IMR-90 (cell line): ENCODE results near the gene SMARCD1. TPM values are rescaled to one million over a fixed set of nuclear protein-coding genes. Genes with fewer than 3 reads are reported as not detected.

Experiments
- ATAC-seq: fragments of 200-7000 bp; cut with Tn5 transposase; 2 replicates; pipeline ENCODE4 v1.9.1; 2020; ENCODE audit warnings: low read depth, mild to moderate bottlenecking, moderate library complexity
- BruUV-seq: library from RNA; stranded (reverse); fragments of 400-500 nt; replicated peaks from 2 replicates; lab custom pipeline; 2021; lab: Mats Ljungman, UMichigan
- CTCF ChIA-PET: fragments of 300-600 bp; formaldehyde crosslinking; extraction: SDS; loops from one replicate; lab custom pipeline; 2021; ENCODE audit warnings: antibody characterized with exemption; lab: Yijun Ruan, JAX
- POLR2A ChIA-PET: fragments of 300-600 bp; sonication (Branson Sonifier 250); formaldehyde crosslinking; loops from one replicate; lab custom pipeline; 2022; ENCODE audit warnings: antibody characterized with exemption; ENCODE audit not compliant: unreplicated experiment; lab: Charles Lee
- DNase-seq: peaks from one replicate; pipeline ENCODE4 v3.0.0; 2013
- H2AFZ ChIP-seq: replicated peaks from 2 replicates; pipeline ENCODE3; 2013; ENCODE audit warnings: low read length, mild to moderate bottlenecking; ENCODE audit not compliant: poor library complexity
- H2AK5ac ChIP-seq: 2 replicates; pipeline ENCODE4 v1.6.1; 2013; ENCODE audit warnings: low read depth, low read length, inconsistent platforms
- H2AK9ac ChIP-seq: replicated peaks from 2 replicates; pipeline ENCODE3; 2013; ENCODE audit warnings: mild to moderate bottlenecking, low read depth, low read length, moderate library complexity; ENCODE audit not compliant: poor library complexity
- H2BK120ac ChIP-seq: 2 replicates; pipeline ENCODE4 v1.6.1; 2013; ENCODE audit warnings: low read depth, low read length, inconsistent platforms
- H2BK15ac ChIP-seq: 3 replicates; pipeline ENCODE4 v1.6.1; 2013; ENCODE audit warnings: low read depth, low read length, inconsistent platforms
- H2BK20ac ChIP-seq: 2 replicates; pipeline ENCODE4 v1.6.1; 2013; ENCODE audit warnings: low read depth, mild to moderate bottlenecking, inconsistent platforms, low read length, moderate library complexity
- H2BK5ac ChIP-seq: 2 replicates; pipeline ENCODE4 v1.6.1; 2013; ENCODE audit warnings: mild to moderate bottlenecking, low read depth, low read length, inconsistent platforms; ENCODE audit not compliant: poor library complexity, severe bottlenecking
- H3K14ac ChIP-seq: replicated peaks from 2 replicates; pipeline ENCODE4 v1.6.1; 2013; ENCODE audit warnings: low read depth, low read length, inconsistent platforms
- H3K18ac ChIP-seq: 2 replicates; pipeline ENCODE4 v1.6.1; 2013; ENCODE audit warnings: low read depth, low read length, control low read depth
- H3K23ac ChIP-seq: 2 replicates; pipeline ENCODE4 v1.6.1; 2013; ENCODE audit warnings: low read depth, low read length, inconsistent platforms
- H3K27ac ChIP-seq: 2 replicates; pipeline ENCODE4 v1.5.1; 2013; ENCODE audit warnings: mild to moderate bottlenecking, control low read depth, low read length; ENCODE audit not compliant: insufficient read depth
- H3K27me3 ChIP-seq: 2 replicates; pipeline ENCODE4 v1.6.1; 2013; ENCODE audit warnings: low read length; ENCODE audit not compliant: control insufficient read depth, insufficient read depth
- H3K36me3 ChIP-seq: 2 replicates; pipeline ENCODE4 v1.6.1; 2013; ENCODE audit warnings: low read length, mixed read lengths; ENCODE audit not compliant: control insufficient read depth, insufficient read depth
- H3K4ac ChIP-seq: 2 replicates; pipeline ENCODE4 v1.6.1; 2013; ENCODE audit warnings: low read depth, low read length, inconsistent platforms
- H3K4me1 ChIP-seq: 2 replicates; pipeline ENCODE4 v1.6.1; 2013; ENCODE audit warnings: low read length, mixed read lengths; ENCODE audit not compliant: control insufficient read depth, insufficient read depth
- H3K4me2 ChIP-seq: 2 replicates; pipeline ENCODE4 v1.6.1; 2013; ENCODE audit warnings: low read depth, mild to moderate bottlenecking, control low read depth, low read length, moderate library complexity
- H3K4me3 ChIP-seq: 2 replicates; pipeline ENCODE4 v1.5.1; 2013; ENCODE audit warnings: low read depth, mild to moderate bottlenecking, control low read depth, low read length, moderate library complexity; ENCODE audit not compliant: insufficient read depth
- H3K56ac ChIP-seq: 2 replicates; pipeline ENCODE4 v1.6.1; 2013; ENCODE audit warnings: low read length, inconsistent platforms; ENCODE audit not compliant: insufficient read depth; ENCODE audit errors: extremely low read depth
- H3K79me1 ChIP-seq, 2 experiments: 2 replicates each; pipeline ENCODE4 v1.6.1; 2013; ENCODE audit warnings: low read length in 2 of 2, inconsistent platforms in 1 of 2, low read depth in 1 of 2
- H3K9ac ChIP-seq: 2 replicates; pipeline ENCODE4 v1.6.1; 2013; ENCODE audit warnings: low read depth, low read length, control low read depth
- H3K9me1 ChIP-seq: 2 replicates; pipeline ENCODE4 v1.6.1; 2013; ENCODE audit warnings: low read length, inconsistent platforms; ENCODE audit not compliant: insufficient read depth
- H3K9me3 ChIP-seq: 2 replicates; pipeline ENCODE4 v1.6.1; 2013; ENCODE audit warnings: low read length; ENCODE audit not compliant: control insufficient read depth, insufficient read depth
- H4K20me1 ChIP-seq: 2 replicates; pipeline ENCODE4 v1.6.1; 2013; ENCODE audit warnings: low read length, inconsistent platforms; ENCODE audit not compliant: insufficient read depth
- H4K5ac ChIP-seq: 2 replicates; pipeline ENCODE4 v1.6.1; 2013; ENCODE audit warnings: mild to moderate bottlenecking, low read depth, low read length, control low read depth
- H4K8ac ChIP-seq, 2 experiments: 2 replicates each; pipeline ENCODE4 v1.6.1; 2013; ENCODE audit warnings: low read depth in 2 of 2, low read length in 2 of 2, control low read depth in 1 of 2, inconsistent platforms in 1 of 2
- H4K91ac ChIP-seq: 2 replicates; pipeline ENCODE4 v1.6.1; 2013; ENCODE audit warnings: low read depth, low read length, inconsistent platforms; ENCODE audit not compliant: insufficient read depth
- BHLHE40 ChIP-seq: fragments of 150-350 bp; IDR thresholded peaks from 2 replicates; pipeline ENCODE4 v1.6.1; 2016; ENCODE audit warnings: mild to moderate bottlenecking, low read depth, low read length
- CEBPB ChIP-seq: IDR thresholded peaks from 2 replicates; pipeline ENCODE4 v1.6.1; 2012; ENCODE audit warnings: low read depth, low read length, improper control_type of control experiment
- CHD1 ChIP-seq: IDR thresholded peaks from 2 replicates; pipeline ENCODE4 v1.6.1; 2012; ENCODE audit warnings: low read depth, low read length, improper control_type of control experiment
- CTCF ChIP-seq: conservative IDR thresholded peaks from 2 replicates; pipeline ENCODE4 v1.5.1; 2012; ENCODE audit warnings: mild to moderate bottlenecking, low read depth, low read length, improper control_type of control experiment
- ELK1 ChIP-seq: fragments of 150-350 bp; IDR thresholded peaks from 2 replicates; pipeline ENCODE4 v1.6.1; 2016; ENCODE audit warnings: low read depth, mild to moderate bottlenecking, low read length, moderate library complexity, borderline replicate concordance
- FOS ChIP-seq: fragments of 150-350 bp; IDR thresholded peaks from 2 replicates; pipeline ENCODE4 v1.6.1; 2016; ENCODE audit warnings: low read depth, low read length
- MAFK ChIP-seq: IDR thresholded peaks from 2 replicates; pipeline ENCODE4 v1.6.1; 2012; ENCODE audit warnings: low read depth, low read length, improper control_type of control experiment
- MAZ ChIP-seq: IDR thresholded peaks from 2 replicates; pipeline ENCODE4 v1.6.1; 2012; ENCODE audit warnings: low read depth, mild to moderate bottlenecking, low read length, improper control_type of control experiment, moderate library complexity, borderline replicate concordance
- MXI1 ChIP-seq: IDR thresholded peaks from 2 replicates; pipeline ENCODE4 v1.6.1; 2012; ENCODE audit warnings: low read depth, mild to moderate bottlenecking, low read length, moderate library complexity, borderline replicate concordance
- NFE2L2 ChIP-seq: fragments of 150-350 bp; IDR thresholded peaks from 2 replicates; pipeline ENCODE4 v1.6.1; 2016; ENCODE audit warnings: low read depth, mild to moderate bottlenecking, low read length
- POLR2A ChIP-seq: IDR thresholded peaks from 2 replicates; pipeline ENCODE4 v1.6.1; 2012; ENCODE audit warnings: mild to moderate bottlenecking, low read depth, low read length
- RCOR1 ChIP-seq: IDR thresholded peaks from 2 replicates; pipeline ENCODE4 v1.6.1; 2012; ENCODE audit warnings: mild to moderate bottlenecking, low read length, improper control_type of control experiment; ENCODE audit not compliant: insufficient replicate concordance
- RFX5 ChIP-seq: IDR thresholded peaks from 2 replicates; pipeline ENCODE4 v1.8.0; 2012; ENCODE audit warnings: low read depth, mild to moderate bottlenecking, low read length, moderate library complexity
- SMC3 ChIP-seq: fragments of 150-350 bp; IDR thresholded peaks from 2 replicates; pipeline ENCODE4 v1.6.1; 2016; ENCODE audit warnings: low read depth, mild to moderate bottlenecking, antibody characterized with exemption, low read length, moderate library complexity
- WGBS, 2 experiments: methylation state at CpG; one replicate each; pipeline versions ENCODE4 v1.1.5 to v1.1.7; 2013; ENCODE audit warnings: missing lambda C conversion rate in 2 of 2; ENCODE audit not compliant: insufficient read length in 1 of 2; ENCODE audit errors: extremely low coverage in 2 of 2; 5-methylcytosine and 5-hydroxymethylcytosine counted together
- dilution Hi-C: fragments of 300-500 bp; cut with HindIII; formaldehyde crosslinking; loops from one replicate; pipeline ENCODE4 v1.14.3; 2018; ENCODE audit warnings: low sequenced_read_pairs; ENCODE audit not compliant: unreplicated experiment
- in situ Hi-C: fragments of 300-500 bp; cut with MboI; formaldehyde crosslinking; loops from 3 replicates; pipeline ENCODE4 v1.14.3; 2019; ENCODE audit warnings: low sequenced_read_pairs, inconsistent platforms, mixed read lengths
- intact Hi-C: fragments of 100-400 bp; cut with micrococcal nuclease; formaldehyde crosslinking; loops from 2 replicates; pipeline ENCODE4 v1.10.0; 2022
- polyA plus RNA-seq, 3 experiments: library from polyadenylated mRNA; depleted of rRNA; stranded (reverse); fragments of >200 nt; gene quantifications; 2 replicates each; pipeline ENCODE4 v1.2.3, GENCODE V29; 2012; ENCODE audit warnings: low replicate concordance in 1 of 3
- total RNA-seq: library from RNA; depleted of rRNA; stranded (reverse); fragments of >200 nt; gene quantifications from 2 replicates; pipeline ENCODE4 v1.2.3, GENCODE V29; 2012

The SMARCD1 gene
- total and polyA plus RNA-seq, 2 of the 4 experiments (the other 2 are of a cell fraction) = 28.1 to 47.9 TPM

GRCh38 chr12:50057896-50058670, 27.1 kb upstream of the SMARCD1 start:
- Histone ChIP-seq H3K36me3 (0 out of 2 replicates have a peak, but pooled peaks cover 3% of the 10 kb centered on the region), H3K18ac (no peak overlapping the region), H3K9ac (peak overlapping the region; percentile 63), H3K27me3 (peaks cover 20% of the 10 kb centered on the region), H3K4me3 (peak overlapping the region; percentile 85), H3K9me1 (no peaks in the 10 kb centered on the region), H3K4me1 (peaks cover 9% of the 10 kb centered on the region), H3K23ac (no peak overlapping the region), H2BK120ac (no peak overlapping the region), H4K8ac (no peak overlapping the region; a peak in 1 of 4 replicates), H3K4ac (no peak overlapping the region), H2BK5ac (no peak overlapping the region), H2AK5ac (0 out of 2 replicates have a peak overlapping the region, but pooled peaks have one; percentile 43), H3K14ac (no peak overlapping the region), H4K20me1 (peaks cover 7% of the 10 kb centered on the region; the same call in 1 of the 2 replicates), H3K27ac (no peak overlapping the region; the same call in 1 of the 2 replicates), H3K4me2 (peak overlapping the region; percentile 83), H2AFZ (peak overlapping the region; percentile 90), H3K56ac (no peak overlapping the region), H3K9me3 (no peaks in the 10 kb centered on the region), H2BK15ac (no peak overlapping the region), H2AK9ac (peak overlapping the region; percentile 75), H2BK20ac (no peak overlapping the region), H3K79me1 (no peaks in the 10 kb centered on the region; a peak in 1 of 4 replicates), H4K5ac (no peak overlapping the region), H4K91ac (no peak overlapping the region)
- ATAC-seq (peak; percentile 19), DNase-seq (no peak)
- dilution Hi-C loops = no loop called here
- intact Hi-C loops = loop anchor here (2.0 kb wide), 1 partner anchor 281 kb away; no protein-coding TSS in a partner anchor
- in situ Hi-C loops = loop anchor here (5.0 kb wide), 1 partner anchor 86 kb away; the partner anchor contains the start of gene AQP6
- ChIA-PET POLR2A (no interaction called here), CTCF (interaction anchor here (1.7 kb wide), 1 partner anchor 91 kb away, joined by 6 read pairs; no protein-coding TSS in a partner anchor)
- BruUV-seq = no TSS peak
- WGBS, 2 experiments = no CpG with 5 or more reads among the region's 30 CpGs
- no peak for TF ChIP-seq MXI1
- TF ChIP-seq FOS = no peak
- no peak for TF ChIP-seq CHD1
- TF ChIP-seq MAFK = no peak
- no peak for TF ChIP-seq CTCF
- no peak for TF ChIP-seq SMC3
- no peak for TF ChIP-seq RFX5
- TF ChIP-seq BHLHE40 = no peak
- TF ChIP-seq RCOR1 = no peak
- TF ChIP-seq MAZ = no peak
- TF ChIP-seq POLR2A = no peak
- no peak for TF ChIP-seq CEBPB
- TF ChIP-seq NFE2L2 = no peak
- no peak for TF ChIP-seq ELK1
